GM20431 (cell line): ENCODE measurements around the gene STARD7.
"Not testable (repeated sequence)": the region's sequence is repeated elsewhere in the genome, so short reads cannot be mapped to it uniquely, and the experiment has no call there.

ENCODE experiments used
- in situ Hi-C: fragments of 300-500 bp; cut with MseI, MboI; formaldehyde crosslinking; loops from one replicate; pipeline ENCODE4 v1.15.0; 2020; ENCODE audit warnings: low sequenced_read_pairs; ENCODE audit not compliant: unreplicated experiment

STARD7 gene

DNA sequence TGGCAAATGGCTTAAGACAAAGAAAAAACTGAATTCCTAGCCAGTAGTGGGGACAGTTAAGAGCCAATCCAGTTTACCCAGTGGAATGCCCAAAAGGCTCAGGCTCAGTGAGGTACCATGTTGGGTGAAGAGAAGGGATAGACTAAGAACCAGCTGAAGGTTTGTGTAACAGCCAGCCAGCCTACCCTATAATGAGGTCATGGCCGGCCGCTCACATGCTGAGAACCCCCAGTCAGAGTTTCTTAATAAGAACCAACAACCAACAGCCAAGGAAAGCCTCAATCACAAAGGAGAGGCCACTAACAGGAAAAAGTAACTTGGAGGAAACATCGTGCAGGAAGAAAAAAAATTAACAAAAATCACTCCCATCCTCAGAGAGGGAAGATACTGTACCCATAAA, 38.0 kb downstream of the STARD7 start:
- in situ Hi-C loops: no loop called here

DNA sequence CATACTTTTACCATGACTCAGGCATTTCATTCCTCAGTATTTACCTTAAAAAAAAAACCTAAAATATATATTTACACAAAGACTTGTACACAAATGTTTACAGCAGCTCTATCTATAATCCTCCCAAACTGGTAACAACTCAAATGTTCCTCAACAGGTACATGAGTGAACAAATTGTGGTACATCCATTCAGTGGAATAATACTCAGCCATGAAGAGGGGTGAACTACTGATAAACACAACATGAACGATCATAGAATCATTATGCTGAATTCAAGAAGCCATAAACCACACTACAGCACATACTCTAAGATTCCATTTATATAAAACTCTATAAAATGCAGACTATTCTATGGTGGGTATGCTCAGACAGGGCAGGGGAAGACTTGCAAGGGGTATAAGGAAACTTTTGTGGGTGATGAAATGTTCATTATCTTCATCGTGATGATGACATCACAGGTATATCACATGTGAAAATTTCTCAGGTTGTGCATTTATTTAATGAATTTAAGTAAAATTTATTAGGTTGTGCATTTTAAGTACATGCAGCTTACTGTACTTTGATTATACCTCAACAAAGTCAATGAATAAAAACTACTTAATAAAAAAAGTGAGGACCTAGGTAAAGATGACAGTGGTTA, 38.6 kb downstream of the STARD7 start:
- in situ Hi-C loops: no loop called here

DNA sequence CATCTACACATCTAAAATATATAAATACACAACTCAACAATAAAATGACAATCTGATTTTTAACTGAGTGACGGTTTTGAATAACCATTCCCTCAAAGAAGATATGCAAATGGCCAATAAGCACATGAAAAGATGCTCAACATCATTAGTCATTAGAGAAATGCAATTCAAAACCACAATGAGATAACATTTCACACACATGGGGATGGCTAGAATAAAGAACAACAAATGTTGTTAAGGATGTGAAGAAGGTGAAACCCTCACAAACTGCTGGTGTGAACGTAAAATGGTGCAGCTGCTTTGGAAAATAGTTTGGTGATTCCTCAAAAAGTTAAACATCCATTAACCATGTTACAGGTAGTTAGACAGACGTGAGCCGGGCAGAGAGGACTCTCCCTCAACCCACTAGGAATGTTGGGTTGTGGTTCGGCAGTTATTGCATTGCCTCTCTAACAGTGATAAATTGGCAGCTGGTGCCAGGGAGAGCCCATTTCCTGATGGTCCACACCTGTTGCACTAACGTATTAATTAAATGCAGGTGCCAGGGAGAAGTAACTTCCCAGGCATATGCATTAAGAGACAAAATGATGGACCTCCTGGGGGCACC, 41.1 kb downstream of the STARD7 start:
- in situ Hi-C loops: no loop called here

DNA sequence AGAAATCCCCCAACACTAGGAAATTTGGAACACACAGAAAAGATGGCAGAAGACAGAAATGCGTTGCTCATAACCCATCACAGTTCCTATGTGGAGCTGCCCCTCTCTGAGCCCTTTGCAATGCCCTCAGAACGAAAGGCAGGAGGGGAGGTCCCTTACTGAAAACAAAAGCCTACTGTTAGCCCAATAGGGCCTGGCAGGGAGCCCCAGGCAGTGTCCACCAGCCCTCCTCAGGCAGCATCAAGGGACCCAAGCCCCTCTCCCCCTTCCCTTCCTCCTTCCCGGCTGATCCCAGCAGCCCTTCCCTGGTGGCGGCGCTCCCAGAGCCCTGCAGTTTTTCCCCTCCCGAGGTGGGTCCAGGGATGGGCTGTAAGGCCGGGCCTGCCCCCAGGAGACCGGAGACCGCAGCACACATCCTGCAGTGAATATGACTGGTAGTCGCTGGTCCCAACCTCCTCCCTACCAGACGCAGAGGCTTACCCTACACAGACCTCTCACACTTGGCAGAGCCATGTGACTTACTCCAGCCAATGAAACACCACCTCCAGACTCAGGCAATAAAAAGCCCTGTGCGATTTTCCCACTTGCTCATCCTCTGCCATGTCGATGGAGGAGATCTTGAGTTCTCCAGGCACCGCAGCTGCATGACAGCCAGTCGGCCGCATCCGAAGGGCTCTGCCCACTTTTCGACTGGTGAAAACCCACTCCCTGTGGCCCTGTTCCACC, 44.0 kb downstream of the STARD7 start:
- in situ Hi-C loops: no loop called here

DNA sequence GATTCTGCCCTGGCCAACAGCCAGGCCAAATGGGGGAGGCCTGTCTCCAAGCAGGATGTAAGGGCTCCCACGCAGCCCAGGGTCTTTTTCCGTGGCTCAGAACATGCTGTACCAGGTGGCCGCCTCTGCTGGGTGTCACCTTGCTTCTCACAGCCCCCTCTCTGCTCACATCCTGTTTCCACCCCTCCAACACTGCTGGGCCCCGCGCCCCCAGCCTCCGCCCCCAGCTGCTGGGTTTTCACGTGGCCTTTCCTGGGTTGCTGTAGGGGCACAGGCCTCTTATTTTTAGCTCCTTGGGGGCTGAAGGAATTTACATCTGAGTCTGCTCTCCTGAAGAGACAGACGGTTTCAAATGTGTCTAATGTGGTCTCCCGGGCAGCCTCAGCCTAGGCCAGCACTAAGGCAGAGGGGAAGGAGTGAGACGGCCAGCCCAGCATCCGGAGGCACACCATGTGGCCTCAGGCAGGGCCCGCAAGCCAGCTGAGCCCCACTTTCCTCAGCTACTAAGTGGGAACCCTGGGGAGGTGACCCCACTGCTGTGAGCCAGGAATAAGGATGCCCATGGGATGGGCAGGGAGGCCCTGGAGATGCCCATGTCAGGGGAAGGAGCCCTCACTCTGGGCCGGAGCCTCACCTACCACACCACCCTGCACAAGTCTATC, 44.7 kb downstream of the STARD7 start:
- in situ Hi-C loops: no loop called here

DNA sequence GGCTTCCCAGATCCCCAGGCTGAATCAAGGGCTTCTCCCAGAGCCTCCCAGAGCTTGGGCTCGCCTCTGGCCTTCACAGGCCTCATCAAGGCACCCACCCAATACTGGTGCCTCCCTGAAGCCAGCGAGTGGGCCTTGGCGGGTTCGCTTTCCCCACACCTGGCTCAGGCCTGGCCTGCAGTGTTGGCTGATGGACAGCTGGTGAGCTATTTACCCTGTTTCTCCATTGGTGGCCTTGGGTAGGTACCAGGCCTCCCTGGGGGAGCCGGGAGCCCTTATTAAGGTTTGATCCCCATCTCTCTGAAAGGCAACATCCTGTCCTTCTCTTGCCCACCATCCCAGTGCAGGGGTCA, 45.2 kb downstream of the STARD7 start:
- in situ Hi-C loops: no loop called here

DNA sequence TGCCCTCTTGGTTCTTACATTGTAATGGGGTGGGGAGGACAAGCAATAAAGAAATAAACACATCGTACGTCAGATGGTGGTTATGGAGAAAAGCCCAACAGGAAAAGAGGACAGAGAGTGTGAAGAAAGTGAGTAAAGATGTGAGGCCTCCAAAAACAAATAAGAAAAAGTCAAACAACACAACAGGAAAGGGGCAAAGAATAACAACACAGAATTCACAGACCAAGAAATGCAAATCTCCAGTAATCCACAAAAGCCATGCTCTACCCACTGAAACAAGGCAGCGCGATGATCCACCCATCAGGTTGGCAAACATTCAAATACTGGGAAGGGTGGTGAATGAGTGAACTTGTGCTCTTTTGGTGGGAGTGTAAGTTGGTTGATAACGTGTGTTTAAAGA, 46.7 kb downstream of the STARD7 start:
- in situ Hi-C loops: no loop called here

DNA sequence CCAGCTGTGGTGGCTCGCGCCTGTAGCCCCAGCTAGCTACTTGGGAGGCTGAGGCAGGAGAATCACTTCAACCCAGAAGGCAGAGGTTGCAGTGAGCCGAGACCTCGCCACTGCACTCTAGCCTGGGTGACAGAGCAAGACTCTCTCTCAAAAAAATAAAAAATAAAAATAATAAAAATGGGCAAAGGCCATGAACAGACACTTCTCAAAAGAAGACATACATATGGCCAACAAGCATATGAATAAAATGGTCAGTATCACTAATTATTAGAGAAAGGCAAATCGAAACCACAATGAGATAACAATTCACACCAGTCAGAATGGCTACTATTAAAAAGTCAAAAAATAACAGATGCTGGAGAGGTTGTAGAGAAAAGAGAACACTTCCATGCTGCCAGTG, 48.3 kb downstream of the STARD7 start:
- in situ Hi-C loops: not testable (repeated sequence)

DNA sequence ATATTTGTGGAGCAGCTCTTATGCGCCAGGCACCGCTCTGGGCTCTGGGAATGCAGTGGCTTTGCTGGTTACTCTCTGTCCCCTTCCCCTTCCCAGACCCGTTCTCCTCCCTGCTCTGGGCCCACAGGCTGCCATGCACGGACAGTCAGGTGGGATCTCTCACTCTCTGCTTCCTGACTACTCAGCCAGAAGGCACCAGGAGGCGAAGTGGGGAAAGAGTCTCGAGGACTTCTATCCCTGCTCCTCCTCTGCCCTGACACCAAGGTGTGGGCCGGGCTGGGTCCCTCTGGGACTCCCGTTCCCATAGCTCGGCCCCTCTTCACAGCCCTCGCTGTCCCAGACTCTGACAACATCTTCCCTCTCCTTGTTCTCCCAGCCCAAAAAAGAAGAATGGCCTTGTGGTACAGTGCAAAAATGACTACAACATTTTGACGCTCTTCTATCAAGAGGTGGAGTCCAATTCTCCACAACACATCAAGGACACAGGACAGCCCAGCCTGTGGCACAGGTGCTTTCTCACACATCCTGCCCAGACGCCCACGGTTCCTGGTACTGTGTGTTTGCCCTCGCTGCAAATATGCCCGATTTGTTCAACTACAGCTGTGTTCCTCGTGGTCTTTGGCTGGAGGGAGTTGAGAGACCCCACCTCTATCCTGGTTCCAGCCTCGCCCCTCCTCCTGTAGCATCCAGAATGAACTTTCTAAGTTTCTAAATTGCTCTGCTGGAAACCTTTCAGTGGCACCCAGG, 49.4 kb downstream of the STARD7 start:
- in situ Hi-C loops: no loop called here

DNA sequence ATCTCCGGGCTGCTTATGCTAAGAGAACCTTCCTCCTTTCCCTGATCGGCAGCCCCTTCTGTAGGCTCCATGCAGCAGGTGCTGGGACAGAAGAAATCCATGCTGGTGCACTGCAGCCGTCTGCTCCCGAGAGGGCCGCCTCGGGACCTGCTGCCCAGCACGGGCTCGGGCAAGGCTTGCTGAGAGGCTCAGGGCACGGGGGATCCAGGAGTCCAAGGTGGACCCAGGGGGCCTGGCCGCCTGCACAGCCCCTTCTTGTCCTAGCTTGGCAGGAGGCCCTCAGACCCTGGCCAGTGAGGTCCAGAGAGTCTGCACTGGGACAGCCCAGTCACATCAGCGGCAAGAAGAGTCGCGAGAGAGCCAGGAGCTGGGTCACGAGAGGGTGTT, 50.1 kb downstream of the STARD7 start:
- in situ Hi-C loops: no loop called here

DNA sequence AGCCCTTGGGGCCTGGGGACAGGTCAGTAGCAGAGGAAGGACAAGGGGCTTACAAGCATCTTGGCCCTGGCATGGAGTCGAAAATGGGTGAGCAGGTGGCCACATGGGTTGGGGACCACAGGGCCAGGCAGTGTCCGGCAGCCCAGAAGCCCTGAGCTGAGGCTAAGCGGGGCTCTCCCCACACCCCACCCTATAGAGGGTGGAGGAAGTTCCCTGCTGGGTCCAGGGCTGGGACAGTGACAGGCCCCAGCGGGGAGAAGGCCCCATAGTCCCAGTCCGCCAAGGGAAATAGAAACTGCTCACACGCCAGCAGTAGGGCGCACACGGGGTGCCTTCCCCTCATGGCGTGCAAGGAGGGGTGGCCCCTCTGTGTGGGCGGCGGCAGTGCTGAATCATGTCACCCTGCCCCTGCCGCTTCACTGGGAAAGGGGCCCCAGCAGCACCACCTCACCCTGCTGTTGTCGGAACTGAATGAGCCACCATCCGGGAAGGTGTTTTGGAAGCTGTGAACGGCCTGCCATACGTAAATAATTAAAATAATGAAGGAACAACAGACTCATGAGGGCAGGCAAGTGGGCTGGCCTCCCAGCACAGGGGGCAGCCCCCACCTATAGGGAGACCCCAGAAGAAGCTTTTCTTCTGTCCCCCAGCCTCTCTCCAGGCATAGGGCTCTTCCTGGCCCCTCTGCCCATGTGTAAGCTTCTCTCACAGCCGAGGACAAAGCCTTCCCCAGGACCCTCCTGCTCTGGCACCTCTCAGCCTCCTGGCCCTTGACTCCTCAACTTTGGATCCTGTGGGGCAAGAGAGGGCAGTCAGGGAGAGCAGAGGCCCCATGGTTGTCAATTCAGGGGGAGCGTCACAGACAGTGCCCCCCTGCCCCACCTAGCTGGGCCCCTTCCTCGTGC, 50.7 kb downstream of the STARD7 start:
- in situ Hi-C loops: no loop called here

DNA sequence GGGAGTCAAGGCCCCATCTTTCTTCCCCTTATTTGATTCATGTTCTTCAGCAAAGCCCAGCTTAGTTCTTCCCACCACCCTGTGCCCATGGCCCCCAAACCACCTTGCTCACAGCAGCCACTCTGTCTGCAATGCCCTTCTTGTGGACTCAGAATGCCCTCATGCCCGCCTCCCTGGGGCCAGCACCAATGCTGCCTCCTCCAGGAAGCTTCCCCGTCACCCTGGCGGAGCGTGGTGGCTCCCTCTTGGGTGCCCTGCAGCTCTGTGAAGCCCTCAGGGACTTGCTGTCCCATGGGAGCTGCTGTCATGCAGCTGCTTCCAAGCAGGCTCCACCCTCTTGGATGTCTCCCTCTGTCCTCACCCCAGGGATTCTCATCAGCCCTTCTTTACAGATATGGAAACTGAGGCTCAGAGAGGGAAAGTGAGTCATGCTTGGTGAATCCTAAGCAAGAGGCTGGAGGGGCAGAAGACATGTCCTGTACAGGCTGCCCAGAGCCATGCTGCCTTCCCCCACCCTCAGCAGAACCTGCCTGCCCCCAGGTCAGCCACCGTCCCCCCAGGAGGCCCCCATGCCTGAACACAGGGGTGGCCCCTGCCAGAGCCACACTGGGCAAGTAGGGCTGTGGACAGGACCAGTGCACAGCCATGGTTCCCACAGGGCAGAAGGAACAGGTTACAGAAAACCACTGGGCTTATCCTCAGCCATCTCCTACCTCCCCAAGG, 51.5 kb downstream of the STARD7 start:
- in situ Hi-C loops: no loop called here

DNA sequence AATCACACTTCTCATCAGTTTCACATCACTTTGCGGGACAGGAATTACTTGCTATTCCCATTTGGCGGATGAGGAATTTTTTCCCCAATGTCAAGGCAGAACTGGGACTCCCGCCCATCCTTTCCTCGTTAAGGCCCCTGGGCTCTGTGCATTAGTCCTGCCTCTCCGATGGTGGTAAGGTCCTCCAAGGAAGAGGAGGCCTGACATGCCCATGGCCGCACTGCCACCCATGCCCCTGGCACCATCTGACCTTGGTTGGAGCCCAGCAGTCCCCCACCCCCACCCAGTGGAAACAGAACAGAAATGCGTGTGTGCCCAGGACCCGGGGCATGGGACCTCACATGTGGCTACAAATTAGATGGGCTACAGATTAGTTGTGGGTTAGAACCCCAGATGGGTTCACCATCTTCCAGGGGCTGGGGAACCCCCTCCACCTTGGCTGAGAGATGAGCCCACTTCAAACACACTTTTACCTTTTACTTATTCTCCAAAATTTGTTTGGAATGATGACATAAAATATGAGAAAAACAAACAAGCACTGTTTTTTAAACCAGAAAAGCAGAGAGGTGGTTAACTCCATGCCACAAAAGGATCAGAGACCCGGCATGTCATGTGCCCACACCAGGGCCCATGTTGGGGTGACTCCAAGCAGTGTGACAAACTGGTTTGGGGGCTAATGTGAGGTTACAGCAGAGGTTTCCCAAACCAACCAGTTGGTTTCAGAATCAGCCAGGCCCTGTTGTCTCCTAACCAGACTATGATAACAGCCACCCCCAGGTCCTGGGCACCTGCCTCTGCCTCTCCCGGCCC, 52.4 kb downstream of the STARD7 start:
- in situ Hi-C loops: no loop called here

DNA sequence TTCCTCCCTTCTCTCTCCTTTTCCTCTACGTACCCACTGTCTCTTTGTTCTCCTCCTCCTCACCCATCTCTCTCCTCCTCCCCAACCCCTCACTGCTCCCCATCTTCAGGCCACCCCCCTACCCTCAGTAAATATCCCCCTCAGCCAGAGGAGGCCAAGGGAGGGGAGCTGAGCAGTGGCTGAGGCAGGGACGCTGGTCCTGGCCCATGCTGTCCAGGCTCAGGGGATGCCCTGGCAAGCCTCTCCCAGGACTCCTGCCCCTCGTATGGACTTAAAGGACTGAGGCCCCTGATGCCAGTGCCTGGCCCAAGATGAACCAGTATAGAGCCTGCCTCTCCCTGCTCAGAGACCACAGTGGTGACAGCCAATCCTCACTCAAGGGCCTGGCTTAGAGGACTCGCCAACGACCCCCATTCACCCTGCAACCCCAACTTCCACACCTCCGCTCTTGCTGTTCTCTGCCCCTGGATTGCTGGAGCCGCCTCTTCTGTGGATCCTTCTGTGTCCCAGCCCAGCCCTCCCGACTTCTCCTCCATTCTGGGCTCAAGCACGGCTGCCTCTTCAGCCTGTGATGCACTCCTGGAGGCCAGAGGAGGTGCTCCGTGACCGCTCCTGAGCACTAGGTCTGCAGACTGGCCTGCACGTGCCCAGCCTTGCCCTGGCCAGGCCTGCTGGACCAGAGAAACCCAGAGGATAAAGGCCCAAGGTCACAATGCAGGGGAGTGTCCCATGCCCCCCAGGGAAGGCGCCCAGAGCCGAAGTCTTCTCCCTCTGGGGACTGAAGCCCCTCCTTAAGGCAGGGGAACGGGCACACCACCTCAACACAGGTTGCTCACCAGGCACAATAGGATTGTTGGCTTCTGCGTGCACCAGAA, 53.9 kb downstream of the STARD7 start:
- in situ Hi-C loops: no loop called here

DNA sequence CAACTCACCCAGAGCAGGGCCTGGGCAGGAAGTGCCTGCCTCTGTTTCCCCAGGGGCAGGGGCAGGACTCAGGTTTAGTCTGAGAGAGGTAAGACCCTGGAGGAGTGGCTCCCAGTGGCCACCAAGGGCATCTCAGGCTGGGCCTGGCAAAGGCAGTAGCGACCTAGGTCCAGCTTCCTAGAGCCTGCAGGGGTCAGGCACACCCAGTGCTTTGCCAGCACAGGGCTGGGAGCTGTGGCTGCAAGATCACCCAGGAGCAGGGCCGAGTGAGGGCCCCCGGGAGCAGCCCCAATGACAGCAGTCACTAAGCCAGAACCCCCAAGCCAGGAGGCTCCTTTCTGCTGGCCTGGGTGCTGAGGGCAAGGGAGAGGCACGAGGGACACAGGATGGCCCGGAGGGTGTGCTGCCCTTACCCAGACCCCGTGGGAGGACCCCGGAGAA, 54.6 kb downstream of the STARD7 start:
- in situ Hi-C loops: no loop called here

DNA sequence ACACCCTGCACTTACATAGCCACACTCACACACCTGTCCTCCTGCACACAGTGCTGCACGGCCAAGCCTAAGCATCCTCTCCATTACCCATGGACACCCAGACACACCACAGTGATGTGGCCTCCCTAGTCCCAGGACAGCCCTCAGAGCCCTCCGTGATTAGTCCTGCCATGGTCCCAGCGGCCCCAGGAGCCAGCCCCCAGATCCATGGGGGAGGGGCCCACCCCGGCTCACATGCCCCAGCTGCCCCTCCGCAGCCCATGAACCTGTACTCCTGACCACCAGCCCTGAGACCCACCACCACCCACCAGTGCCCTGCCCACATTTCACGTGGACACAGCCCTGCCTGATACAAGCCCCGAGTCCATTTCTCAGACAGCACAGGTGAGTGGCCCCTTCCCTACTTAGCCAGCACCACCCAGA, 55.3 kb downstream of the STARD7 start:
- in situ Hi-C loops: no loop called here
